Activated CD4-positive, CD25-positive, alpha-beta regulatory T cell treated with anti-CD3 and anti-CD28 coated beads, Interleukin-2, amount 50 U/mL, for 72 hours (primary cell): ENCODE results near the gene TRAP1.

ENCODE experiments used
- DNase-seq: peaks from one replicate; pipeline ENCODE4 v3.0.0; 2021

Gene TRAP1

DNA sequence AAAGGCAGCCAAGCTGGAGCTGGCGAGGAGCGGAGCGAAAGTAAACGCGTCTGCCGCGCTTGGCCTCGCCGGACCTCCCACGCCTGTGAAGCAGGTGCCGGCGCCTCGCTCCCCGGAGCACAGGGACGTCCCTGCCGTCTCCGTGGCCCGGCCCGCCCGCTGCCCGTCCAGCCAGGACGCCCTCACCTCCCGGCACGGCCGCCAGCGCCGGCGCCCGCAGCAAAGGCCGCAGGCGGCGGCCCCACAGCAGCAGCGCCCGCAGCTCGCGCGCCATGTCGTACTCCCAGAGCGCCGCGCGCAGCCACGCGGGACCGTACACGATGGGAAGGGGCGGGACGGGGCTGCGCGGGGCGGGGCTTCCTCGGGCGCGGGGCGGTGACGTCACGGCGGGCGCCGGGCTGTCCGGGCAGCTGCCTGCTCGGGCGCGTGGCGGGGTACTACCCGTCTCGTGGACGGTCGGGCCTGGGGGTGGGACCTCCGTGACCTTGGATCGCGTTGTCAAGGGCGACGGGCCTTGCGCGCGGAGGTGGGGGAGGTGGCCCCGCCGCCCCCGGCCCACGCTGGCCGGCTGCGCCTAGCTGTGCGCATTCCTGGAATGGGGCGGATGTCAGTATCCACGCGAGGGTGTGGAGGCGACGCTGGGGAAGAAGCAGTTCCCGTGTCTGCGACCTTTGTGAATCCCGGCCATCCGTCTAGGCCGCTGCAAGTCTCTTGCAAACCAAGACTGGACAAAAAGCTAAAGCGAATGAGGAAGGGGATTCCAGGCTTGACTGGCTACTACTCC is at the start of gene TRAP1:
Gene TRAP1 (minus strand): TSS at position 290 of the 784 bp plus-strand sequence. CDS start 16 bp downstream, at position 274.
- peak; percentile 94 for DNase-seq

DNA sequence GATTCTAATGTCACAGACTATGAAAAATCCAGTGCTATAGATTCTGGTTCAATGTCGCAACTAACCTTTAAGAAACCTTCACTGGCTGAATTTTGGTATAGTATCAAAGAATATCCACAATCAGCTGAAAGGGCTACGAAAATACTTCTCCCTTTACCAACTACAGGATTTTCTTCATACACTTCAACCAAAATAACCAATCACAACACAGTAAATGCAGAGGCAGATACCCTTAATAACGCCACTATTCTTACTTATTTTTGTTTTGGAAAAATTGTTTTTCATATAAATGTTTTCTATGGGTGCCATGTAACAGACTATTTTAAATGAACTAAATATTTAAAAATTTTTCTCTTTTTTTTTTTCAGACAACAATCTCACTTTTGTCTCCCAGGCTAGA is 48.9 kb upstream of the TRAP1 start:
- DNase-seq = no peak

GRCh38 chr16:3764409-3764808 is 47.1 kb upstream of the TRAP1 start:
- no peak for DNase-seq

DNA sequence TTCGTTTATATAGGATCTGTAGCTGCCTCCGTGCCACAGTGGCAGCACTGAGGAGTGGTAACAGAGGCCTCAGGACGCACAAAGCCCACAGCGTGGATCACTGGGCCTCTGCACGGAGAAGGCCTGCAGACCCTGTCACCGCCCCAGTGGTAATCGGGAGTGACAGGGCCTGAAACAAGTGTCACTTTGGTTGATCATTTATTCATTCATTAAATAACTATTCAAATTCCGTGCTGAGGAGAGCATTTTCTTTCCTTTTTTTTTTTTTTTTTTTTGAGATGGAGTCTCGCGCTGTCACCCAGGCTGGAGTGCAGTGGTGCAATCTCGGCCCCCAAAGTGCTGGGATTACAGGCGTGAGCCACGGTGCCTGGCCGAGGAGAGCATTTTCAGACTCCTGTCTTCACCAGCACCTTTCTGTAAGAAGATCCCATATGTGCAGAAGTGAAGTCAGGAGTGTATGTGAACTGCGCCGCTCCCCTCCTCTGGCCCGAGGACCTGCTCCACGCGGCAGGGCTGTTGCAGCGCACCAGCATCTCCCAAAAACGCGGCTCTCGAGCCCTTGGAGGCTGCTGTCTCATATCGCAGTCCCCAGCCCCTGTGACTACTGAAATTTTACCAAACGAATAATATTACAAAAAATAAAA is 44.9 kb upstream of the TRAP1 start:
- DNase-seq = no peak

- no peak for DNase-seq
Observed at GRCh38 chr16:3761375-3762106, 44.2 kb upstream of the TRAP1 start.

GRCh38 chr16:3760518-3760917 is 43.2 kb upstream of the TRAP1 start:
- DNase-seq = no peak

- no peak for DNase-seq
Observed at GRCh38 chr16:3759736-3760135, 42.4 kb upstream of the TRAP1 start.

DNA sequence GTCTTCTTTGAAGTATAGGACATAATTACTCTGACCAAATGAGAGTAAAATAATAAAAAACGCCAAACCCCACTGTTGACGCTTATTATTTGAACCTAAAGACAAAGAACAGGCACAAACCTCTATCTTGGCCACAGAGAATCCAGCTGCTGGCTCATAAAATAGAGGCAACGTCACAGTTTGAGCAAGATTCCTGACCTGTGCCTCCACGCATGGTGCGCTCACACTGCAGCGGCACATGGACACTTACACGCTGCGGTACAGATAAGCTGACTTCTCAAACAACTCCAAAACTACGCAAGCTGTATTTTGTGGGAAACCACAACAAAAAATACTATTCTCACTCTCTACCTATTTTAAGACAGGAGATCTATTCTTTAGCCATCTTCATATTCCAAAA is 38.8 kb upstream of the TRAP1 start:
- DNase-seq = no peak

- no peak for DNase-seq
Observed at GRCh38 chr16:3755249-3755648, 37.9 kb upstream of the TRAP1 start.

DNA sequence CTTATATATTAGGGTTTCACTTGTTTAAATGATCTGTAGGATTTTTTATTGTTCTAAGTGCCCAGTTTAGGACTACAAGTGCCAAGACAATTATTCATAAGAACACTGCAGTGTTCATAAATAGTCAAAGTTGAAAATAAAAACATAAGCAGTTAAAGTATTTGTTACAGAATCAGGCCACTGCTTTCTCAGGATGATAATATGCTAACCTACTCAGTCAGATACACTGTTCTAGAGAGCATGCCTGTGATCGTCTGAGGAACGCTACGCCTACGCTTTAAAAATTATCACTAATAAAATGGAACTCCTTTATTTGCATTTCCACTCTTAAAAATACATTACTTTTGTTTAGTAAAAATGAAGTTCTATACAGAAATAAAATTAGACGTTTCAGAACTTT is 37.4 kb upstream of the TRAP1 start:
- DNase-seq = no peak

- no peak for DNase-seq
Observed at GRCh38 chr16:3754081-3754703, 36.9 kb upstream of the TRAP1 start.

- DNase-seq = no peak
Observed at GRCh38 chr16:3752984-3753383, 35.7 kb upstream of the TRAP1 start.

DNA sequence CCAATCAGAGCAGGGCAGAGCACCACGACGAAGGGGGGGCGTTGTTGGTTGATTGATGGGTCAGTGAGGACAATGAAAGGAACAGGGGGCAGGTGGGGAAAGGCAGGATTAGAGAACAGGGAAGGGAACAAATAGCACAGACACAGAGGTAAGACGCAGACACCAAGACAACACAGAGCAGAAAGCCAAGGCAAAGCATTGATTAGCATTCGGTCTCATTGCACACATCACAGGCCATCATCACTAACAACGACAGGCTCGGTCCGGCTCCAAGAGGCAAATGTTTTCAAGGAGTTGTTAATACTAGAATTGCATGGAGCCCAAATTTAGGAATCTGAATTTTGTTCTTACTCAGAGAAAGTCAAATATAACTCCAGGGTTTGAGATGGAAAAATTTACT is 34.6 kb upstream of the TRAP1 start:
- no peak for DNase-seq

DNA sequence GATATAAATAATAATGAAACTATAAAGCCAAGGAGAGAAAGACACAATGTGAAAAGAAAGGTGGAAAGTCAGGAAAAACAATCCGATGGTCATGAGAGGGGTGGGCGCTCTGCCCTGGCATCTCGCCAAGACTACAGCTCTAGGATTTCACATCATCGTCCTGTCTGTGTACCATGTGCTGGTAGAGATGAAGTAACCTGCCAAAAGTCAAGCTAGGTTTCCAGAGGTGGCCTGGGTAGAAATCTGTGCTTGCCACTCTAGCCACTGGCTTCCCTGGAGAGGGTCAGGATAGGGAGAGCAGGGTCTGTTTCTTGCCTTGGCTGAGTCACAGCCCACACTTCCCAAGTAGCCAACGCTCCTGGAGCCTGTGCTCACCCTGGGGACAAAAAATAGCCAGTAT is 31.0 kb upstream of the TRAP1 start:
- DNase-seq = no peak

DNA sequence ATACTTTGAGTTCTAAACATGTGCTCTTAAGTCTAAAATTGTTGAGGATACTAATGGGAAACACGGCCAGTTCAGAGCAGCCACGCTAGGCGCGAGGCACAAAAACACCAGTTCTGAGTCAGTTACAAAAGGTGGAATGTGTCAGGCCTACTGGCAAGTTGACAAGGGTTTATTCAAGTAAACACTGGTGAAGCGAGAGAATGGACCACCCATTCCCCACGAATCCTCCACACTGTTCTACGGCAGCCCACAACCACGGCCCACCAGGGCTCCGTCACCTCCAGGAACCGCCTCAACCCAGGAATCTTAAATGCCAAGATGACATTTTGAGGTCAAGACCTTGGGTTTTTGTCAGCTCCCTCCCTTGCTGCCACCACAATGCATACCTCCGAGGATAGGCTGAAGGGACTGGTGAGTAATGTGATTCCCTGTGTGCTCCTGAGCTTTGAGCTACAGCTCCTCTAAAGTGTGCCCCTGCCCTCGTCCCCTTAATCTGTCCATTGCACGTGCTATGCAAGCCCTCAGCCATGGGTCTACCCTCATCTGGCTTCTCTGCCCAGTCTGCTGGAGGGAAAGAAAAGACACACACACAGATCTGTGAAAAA is 28.5 kb upstream of the TRAP1 start:
- DNase-seq = no peak

DNA sequence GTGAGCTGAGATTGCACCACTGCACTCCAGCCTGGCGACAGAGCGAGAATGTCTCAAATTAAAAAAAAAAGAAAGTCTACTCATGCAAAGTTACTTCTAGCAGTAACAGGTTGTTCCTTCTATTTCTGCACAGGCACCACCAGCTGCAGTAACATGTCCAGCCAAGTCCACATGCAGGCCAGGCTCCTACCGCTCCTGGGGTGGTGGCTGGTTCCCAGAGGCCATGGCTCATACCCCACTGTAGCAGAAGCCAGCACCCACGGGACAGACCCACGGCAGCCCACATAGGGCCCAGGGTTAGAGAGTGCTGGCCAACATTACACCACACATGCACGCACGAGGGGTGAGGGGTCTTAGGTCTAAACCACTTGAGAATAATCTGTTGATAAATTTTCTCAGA is 26.7 kb upstream of the TRAP1 start:
- DNase-seq = no peak

GRCh38 chr16:3740934-3741333 is 23.6 kb upstream of the TRAP1 start:
- DNase-seq = no peak

DNA sequence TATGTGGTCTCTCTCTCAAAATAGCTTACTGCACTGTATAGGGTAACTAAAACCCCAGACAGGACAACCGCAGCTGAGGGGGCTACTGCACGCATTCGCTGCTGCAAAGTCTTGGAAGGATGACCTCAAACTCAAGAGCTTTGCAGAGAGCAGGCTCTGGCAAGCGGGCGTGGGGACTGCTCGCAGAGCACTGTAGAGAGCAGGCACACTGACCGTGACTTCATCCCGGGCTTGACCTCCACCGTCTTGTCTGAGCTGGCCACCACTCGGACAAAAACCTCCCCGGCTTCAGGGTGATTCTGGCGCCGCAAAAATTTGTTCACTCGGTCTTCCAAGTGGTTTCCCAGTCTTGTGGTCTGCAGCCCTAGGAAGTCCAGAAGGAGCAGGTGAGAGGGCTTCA is 22.9 kb upstream of the TRAP1 start:
- DNase-seq = no peak

GRCh38 chr16:3739636-3740035 is 22.3 kb upstream of the TRAP1 start:
- DNase-seq = no peak

GRCh38 chr16:3738541-3738940 is 21.2 kb upstream of the TRAP1 start:
- no peak for DNase-seq

- no peak for DNase-seq
Observed at GRCh38 chr16:3738128-3738527, 20.8 kb upstream of the TRAP1 start.

DNA sequence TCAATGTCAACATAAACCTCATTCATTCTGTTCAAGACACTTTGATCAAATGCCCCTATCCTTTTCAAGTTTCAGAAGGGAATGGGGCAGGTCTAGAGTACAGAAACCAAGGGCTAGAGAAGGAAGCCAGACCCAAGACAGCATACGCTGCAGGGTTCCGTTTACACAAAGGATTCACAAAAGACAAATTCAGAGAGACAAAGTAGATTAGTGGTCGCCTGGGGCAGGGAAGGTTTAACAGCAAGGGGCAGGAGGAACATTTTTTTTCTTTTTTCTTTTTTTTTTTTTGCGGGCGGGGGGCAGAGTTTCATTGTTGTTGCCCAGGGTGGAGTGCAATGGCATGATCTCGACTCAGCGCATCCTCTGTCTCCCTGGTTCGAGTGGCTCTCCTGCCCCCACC is 19.9 kb upstream of the TRAP1 start:
- no peak for DNase-seq

GRCh38 chr16:3736116-3736515 is 18.8 kb upstream of the TRAP1 start:
- no peak for DNase-seq
